HG02623 (cell line): ENCODE data around the gene OGFOD2.
"Not testable (repeated sequence)": the region's sequence is repeated elsewhere in the genome, so short reads cannot be mapped to it uniquely, and the experiment has no call there.

Experiments
- ATAC-seq: cut with Tn5 transposase; IDR thresholded peaks from one replicate; pipeline ENCODE4 v1.9.1; 2021; ENCODE audit warnings: moderate library complexity; ENCODE audit not compliant: unreplicated experiment

Gene OGFOD2

DNA sequence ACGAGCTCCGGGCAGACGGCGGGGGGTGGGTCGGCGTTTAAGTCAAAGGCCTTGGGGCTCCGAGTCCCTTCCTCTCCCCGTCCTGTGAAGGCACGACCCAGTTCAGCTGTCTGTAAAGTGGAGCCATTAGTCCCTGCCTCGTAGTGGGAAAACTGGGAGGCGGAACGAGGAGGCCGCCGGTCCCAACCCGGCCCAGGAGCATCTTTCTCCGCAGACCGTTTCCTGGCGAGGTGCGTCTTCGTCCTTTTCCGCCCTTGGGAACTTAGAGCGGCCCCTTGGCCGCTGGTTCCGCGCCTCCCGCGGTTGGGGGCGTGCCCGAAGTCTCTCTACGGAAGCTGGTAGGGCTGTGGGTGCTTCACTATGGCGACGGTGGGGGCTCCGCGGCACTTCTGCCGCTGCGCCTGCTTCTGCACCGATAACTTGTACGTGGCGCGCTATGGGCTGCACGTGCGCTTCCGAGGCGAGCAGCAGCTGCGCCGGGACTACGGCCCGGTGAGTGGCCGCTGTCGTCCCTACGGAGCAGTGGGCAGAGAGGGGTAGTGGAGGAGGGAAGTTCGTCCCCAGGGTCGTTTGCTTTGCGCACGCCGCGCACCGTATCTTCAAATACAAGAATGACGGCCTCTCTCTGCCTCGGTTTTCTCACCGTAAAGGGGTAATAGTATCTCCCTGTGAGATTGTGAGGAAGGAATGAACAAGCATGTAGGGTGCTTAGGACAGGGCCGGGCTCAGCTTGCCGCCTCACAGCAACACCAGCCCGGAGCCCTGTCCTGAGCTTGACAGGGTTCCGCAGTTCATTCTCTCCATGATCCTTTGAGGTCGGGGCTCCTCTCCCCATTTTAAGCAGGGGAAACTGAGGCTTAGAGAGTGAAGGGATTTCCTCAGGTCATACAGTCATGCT lies at the start of gene OGFOD2:
OGFOD2 (plus strand) TSS at position 353 of the 898 bp plus-strand sequence; CDS start at position 361, 8 bp downstream.
- ATAC-seq, result peak; percentile 55

DNA sequence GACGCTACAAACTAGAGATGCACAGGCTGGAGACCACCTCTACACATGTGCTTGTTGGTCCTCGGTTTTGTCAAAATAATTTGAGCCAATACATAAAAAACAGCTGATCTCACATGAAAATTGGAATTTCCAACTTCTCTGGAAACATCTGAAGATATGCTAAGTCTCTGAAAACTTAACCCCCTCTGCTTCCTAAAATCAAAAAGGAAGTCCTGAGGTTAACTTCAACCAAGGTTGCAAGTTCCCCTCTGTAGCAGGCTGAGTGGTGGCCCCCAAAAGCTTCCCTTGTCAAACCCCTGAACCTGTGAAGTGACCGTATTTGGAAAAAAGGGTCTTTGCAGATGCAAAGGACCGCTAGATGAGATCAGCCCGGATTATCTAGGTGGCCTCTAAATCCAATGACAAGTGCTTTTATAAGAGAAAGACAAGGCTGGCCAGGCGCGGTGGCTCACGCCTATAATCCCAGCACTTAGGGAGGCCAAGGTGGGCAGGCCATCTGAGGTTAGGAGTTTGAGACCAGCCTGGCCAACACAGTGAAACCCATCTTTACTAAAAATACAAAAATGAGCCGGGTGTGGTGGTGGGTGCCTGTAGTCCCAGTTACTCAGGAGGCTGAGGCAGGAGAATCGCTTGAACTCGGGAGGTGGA lies 47.2 kb upstream of the OGFOD2 start:
- ATAC-seq, result no peak

DNA sequence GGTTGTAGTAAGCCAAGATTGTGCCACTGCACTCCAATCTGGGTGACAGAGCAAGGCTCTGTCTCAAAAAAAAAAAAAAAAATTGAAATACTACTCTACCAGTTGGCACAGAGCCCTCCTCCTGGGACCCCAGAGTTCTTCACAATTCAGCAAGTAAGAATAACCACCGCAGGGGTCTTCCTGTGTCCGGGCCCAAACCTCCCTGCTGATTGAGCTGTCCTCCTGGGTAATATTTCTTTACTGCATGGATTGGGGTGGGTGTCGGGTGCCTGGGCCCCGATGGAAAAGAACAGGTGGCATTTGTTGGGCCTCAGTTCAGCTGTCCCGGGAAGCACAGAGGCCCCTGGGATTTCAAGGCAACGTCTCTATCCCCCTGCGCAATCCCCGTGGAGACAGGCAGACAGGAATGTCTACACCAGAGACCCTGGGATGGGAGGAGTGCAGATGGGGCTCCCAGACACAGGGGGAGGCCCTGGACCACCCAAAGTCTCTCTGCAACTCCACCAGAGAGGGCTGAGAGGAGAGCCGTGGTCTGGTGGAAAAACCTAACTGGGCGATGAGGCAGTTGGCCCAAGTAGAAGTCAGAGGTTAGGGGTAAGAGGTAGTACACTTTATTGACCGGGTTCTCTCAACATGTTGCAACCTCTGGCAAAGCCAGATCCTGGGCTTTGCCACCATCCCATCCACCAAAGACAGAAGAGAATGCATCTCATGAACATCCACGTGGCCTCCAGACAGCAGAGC lies 46.5 kb upstream of the OGFOD2 start:
- ATAC-seq, result no peak

DNA sequence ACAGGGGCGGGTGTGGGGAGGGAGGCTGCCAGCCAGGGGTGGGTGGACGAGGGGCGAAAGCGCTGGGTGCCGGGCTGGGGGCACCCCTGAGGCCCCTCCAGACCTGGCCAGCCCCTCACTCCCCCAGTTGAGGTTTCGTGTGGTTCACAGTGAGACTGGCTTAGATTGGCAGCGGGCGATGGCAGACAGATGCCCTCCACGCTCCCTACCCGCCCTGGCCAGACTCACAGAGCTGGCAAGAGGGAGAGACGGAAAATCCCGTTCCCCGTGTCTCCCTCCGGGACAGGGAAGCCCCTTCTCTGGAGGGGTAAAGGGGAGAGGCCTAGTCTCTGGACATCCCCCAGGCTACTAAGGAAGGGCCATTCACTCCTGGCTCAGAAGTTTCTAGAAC lies 45.9 kb upstream of the OGFOD2 start:
- ATAC-seq, result no peak

DNA sequence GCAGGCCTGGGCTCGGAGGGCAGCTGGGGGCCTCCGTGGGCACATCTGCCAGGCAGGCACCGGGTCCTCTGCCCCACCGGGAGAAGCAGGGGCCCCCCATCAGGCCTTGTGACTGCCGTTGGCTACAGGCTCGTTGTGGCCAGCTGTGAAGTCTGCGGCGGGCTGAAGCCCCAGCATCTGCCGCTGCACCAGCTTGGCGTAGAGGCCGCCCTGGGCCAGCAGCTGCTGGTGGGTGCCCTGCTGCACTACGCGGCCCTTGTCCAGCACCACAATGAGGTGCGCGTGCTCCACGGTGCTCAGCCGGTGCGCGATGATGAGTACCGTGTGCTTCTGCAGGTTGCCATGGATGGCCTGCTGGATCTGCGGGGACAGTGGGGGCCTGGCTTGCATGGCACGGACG lies 45.2 kb upstream of the OGFOD2 start:
- ATAC-seq, result no peak

DNA sequence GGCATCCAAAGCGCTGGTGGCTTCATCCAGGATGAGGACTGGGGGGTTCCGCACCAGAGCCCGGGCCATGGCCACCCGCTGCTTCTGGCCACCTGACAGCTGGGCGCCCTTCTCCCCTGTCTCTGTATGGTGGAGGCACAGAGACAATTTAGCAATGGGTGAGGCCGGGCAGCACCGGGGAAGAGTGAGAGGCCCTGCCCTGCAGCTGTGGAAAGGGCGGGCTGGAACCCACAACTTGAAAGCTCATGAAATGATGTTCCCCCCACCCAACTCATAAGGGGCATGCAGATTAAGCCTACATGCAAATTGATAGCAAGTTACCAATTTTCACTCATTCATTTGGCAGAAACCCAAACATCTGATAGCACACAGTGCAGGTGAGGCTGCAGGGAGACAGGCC lies 42.8 kb upstream of the OGFOD2 start:
- ATAC-seq, result no peak

DNA sequence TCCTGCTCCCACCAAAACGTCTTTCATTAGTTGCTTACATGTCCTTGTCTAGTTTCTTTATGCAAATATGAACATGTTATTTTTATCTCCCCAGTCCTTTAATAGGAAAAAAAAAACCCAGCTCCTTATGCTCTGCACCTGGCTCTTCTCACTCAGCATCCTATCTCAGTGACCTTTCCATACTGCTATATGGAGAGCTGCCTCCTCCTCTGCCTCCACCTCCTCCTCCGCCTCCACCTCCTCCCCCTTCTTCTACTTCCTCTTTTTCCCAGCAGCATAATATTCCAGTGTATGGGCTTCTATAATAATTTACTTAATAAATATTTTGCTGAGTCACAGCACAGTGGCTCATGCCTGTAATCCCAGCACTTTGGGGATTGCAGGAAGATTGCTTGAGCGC lies 40.3 kb upstream of the OGFOD2 start:
- ATAC-seq, result no peak

DNA sequence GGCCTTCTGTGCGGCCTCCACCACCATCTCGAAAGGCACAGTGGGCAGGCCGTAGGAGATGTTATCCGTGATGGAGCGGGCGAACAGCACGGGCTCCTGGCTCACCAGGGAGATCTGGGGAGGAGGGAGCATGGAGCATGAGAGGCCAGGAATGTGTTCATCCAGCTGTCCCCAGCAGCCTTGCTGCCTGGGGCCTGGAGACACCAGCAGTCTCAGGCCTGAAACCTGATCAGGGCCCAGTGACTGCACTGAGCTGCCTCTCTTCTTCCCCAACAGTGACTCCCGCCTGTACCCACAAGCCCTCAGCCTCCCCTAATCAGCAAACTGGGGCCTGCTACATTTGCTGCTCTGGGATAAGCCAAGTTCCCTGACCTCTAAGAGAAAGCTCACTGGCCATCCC lies 39.7 kb upstream of the OGFOD2 start:
- ATAC-seq, result no peak

DNA sequence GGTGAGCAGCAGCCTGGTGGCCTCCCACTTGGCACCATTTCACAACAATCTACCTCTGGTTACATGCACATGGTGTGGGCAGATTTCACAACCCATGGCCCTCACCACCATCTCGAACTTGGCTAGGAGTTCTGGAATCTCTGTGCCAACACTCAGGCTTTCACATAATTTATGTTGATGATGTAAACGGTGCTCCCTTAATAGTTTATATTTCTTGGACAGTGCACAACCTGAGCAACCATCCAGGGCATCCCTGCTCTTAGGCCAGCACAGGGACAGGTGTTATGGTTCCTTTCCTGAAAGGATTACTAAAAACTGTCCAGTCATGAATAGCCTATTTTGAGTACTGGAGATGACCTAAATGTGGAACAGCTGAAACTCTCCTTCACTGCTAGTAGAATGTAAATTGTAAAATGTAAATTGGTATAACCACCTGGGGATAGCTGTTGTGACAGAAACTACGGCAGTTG lies 37.4 kb upstream of the OGFOD2 start:
- ATAC-seq, result no peak

DNA sequence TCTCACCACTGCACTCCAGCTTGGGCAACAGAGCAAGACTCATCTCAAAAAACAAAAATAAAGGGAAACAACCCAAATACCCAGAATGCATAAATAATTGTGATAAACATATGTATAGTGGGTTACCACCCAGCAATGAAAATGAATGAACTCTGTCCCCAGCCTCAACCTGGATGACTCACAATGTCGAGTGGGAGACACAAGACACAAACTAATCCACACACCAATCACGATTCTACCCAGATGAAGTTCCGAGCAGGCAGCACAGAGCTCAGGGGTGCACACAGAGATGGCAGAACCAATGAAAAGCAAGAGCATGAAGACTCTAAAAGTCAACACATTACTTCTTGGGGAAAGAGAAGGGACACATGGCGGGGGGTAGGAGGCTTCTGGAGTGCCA lies 35.9 kb upstream of the OGFOD2 start:
- no peak for ATAC-seq

DNA sequence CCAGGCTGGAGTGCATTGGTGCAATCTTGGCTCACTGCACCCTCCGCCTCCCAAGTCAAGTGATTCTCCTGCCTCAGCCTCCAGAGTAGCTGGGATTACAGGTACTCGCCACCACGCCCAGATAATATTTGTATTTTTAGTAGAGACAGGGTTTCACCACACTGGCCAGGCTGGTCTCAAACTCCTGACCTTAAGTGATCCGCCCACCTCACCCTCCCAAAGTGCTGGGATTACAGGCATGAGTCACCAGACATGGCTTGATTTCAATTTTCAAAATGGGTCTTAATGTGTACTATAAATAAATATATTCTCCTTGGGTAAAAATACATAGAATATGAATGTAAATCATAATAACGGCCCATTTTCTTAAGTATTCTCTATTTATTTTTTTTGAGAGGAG lies 33.7 kb upstream of the OGFOD2 start:
- ATAC-seq, result not testable (repeated sequence)

DNA sequence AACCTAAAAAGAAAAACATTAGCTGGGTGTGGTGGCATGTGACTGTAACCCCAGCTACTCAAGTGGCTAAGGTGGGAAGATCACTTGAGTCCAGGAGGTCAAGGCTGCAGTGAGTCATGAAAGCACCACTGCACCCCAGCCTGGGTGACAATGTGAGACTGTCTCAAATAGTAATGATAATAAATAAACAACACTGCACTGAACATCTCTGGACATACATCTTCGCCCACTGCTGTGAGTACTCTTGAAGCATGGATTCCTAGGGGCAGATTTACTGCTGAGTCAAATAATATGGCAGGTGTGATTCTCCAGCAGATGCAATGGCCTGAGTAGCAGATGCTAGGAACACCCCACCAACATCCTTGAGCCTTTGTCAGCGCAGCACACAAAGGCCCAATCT lies 32.4 kb upstream of the OGFOD2 start:
- no peak for ATAC-seq

DNA sequence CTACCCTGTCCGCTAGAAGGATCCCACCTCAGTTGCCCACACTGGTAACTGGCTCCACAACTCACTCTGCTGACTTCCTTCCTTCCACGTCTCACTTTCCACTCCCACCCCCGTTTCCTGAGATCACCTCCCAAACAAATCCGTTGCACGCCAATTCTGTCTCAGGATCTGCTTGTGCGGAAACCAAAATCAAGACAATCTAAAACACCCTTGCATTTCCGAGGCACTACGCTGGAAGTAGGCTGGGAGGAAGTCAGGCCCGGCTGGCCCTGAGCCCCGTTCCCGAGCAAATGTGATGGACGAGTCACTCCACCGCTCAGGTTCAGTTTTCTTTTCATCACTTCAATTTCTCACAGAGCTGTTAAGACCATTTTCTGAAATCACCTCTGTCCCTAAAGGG lies 31.8 kb upstream of the OGFOD2 start:
- no peak for ATAC-seq

DNA sequence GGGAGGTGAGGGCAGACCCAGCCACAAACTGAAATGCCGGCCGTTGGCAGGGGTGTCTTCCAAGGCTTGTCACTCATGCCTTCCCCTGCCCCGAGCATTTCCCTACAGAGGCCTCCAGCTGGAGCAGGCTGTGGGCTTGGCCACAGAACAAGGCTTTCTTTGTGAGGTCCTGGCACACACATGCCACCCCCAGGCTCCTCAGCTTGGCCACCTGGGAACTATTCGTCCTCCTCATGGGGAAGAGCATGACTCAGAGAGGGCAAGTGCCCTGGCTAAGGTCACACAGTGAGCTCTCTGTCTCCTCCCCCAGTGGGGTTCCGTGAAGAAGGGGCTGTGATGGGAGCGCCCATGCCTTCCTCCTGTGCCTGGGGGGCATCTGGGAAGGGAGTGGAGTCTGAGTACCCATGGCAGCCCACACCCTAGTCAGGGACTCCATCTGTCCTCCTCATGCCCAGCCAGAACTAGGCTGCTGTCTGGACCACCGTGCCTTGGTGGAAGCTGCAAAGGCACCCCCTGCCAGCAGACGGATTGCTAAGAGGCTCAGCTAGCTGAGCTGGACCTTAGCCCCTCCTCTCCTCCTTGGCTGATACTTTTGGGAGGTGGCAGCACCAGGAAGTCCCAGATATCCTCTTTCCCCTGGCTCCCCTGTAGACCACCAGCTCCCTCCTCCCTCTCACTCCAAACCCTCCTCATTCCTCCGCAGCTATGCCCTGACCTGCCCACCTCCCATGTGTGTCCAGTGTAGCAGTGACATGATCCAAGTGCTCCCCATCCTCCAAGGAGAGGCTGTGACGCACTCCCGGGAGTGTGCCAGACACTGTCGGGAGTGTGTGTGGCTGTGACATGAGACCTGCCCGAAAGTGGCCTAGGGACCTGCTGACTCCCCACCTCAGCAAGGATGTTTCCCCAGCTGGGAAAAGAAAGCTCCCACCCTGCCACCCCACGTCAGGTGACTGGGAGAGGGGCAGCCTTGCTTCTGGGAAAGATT lies 30.1 kb upstream of the OGFOD2 start:
- no peak for ATAC-seq

DNA sequence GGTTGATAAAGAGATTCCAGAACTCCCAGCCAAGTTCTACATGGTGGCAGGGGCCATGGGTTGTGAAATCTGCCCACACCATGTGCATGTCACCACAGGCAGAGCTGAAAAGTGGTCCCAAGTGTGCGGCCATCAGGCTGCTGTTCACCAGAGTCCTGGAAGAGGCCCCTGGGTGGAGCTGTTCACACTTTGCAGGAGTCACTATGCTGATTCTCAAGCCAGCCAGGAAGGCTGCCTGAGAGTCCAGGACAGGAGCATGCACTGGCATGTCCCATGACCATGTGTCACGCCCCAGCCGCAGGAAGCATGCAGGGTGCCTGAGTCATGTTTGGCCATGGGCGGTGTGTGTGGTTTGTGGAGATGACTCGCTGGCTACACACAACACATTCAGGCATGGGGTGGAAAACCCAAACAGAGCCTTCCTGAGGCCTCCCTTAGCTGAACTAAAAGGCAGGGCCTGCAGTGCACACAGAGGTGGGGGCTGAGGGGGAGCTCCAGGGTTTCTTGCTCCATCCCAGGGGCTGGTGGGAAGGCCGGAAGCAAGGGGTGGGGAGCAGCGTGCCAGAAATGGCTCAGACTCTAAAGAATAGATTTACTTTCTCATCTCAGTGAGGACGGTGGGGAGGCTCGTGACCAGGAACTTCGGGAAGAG lies 28.2 kb upstream of the OGFOD2 start:
- peak; percentile 54 for ATAC-seq

DNA sequence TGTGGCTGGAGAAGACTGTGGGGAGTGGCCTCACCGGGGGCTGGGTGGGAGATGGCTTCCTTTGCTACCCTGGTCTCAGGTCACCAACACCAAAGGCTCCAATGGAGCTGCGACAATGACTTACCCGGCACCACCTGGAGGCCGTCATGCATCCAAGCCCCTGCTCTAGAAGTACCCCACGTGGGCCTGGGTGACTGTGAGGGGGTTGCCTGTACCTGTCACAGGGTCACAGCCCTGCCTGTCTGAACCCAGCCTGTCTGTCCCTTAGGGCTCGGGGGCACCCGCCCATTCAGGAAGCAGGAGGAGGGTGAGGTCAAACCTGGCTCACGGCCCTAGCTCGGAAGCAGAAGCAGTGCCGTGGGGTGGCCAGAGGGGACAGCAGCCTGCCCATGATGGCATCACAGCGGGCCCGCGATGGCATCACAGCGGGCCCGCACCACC lies 27.7 kb upstream of the OGFOD2 start:
- peak; percentile 13 for ATAC-seq

DNA sequence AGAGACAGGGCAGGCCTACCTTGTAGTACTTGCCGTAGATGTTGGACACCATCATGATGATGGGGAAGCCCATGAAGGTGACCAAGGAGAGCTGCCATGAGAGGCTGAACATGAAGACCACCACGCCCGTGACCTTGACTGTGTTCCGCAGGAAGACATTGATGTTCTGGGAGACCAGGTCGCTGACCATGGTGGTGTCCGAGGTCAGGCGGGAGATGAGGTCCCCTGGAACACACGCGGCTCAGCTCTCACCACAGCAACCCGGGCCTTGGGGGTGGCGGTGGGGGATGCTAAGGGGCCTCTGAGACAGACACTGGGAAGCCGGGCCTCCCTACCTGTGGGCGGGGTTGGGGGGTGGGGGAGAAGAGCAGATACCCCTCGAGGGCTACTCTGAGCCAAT lies 26.4 kb upstream of the OGFOD2 start:
- ATAC-seq, result no peak

DNA sequence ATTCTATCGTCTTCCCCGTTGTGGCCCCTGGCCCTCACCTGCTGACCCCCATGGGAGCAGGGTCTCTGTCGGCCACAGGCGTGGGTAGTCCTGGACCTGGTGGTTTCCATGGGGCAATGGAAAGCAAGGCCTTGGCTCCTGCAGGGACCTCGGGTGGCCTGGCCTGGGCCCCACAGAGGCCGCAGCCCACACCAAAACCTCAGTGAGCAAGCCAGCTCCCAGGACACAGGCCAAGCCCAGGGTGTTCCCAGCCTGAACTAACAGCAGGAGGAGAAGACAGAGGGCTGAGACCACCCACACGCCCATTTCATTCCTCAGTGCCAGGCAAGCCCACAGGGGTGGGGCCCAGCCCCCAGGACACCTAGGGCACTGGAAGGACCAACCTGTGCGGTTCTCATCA lies 25.6 kb upstream of the OGFOD2 start:
- ATAC-seq, result no peak

DNA sequence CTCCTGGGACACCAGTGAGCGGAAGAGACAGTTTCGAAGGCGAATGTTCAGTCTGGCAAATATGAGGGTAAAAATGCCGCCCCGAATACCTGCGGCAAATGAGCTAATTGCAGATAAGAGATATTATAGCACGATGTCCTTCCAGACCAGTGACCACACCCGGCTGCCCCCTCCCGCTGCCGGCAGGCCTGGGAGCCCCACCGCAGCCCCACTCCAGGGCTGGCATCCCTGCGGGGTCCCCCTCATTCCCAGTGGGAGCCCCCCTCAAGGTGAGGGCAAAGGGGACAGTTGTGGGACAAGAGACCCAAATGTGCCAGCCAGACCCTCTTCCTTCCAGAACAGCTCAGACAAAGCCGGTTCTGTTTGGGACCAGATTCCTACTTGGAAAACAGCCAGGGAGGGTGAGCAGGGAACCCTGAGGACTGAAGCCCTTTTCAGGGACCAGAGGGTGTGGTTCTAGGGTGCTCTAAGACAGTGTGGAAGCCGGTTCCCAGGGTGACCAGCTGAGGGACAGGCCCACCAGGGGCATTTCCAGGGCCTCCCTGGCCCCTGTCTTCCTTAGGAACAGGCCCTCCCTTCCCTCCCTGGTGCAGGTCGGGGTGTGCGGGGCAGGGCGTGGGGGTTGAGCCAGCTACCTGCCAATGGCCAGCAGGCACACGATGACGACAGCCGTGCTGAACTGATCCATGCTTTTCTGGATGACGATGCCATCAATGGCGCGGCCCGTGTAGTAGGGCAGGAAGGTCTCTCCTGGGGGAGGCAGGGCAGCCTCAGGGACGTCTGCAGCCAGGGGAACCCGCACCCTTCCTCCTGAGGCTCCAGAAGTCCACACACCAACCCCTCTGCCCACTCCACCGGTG lies 25.0 kb upstream of the OGFOD2 start:
- no peak for ATAC-seq
